ENCODE data around the gene CASK. TPM values are rescaled to one million over a fixed set of nuclear protein-coding genes. Genes with fewer than 3 reads are reported as not detected.

CASK gene
- total and polyA plus RNA-seq, 9 of the 15 experiments (the other 6 are each of a cell fraction or from before 2014, with no cell fraction given): 1.3 to 7.4 (median 5.2) TPM

DNA sequence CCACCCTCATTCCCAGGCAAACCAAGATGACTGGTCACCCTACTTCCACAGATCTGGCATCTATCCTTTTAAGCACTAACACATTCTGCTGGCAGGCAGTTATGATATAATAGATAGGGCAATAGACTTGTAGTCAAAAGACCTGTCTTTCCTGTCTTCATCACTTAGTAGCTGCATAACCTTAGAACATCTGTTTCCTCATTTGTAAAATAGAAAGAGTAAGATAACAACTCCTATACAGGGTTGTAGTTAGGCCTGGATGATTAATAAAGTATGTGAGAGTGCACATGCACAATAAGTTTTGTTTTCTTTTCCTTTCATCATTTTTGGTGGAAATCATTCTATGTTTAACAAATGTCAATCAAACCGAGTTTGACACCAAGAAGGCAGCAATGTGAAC, 127.3 kb downstream of the CASK start (continued):
- no peak for TF ChIP-seq ZNF318 (IDR thresholded peaks at IDR 0.05; ENCODE audit: borderline replicate concordance in 1 of 2, low read depth in 1 of 2)
- TF ChIP-seq PML (IDR thresholded peaks at IDR 0.05; ENCODE audit: low read length): no peak
- no peak for TF ChIP-seq PTRF (tag; IDR thresholded peaks at IDR 0.05)
